SIG-M5 treated with dmso at 0.1 percent for 504 hours (cell line): Measurements from ENCODE around the gene RBKS.

Source experiments
- DNase-seq: peaks from one replicate; lab custom pipeline; 2025; ENCODE audit not compliant: unreplicated experiment; lab: John Stamatoyannopoulos, UW

The RBKS gene

DNA sequence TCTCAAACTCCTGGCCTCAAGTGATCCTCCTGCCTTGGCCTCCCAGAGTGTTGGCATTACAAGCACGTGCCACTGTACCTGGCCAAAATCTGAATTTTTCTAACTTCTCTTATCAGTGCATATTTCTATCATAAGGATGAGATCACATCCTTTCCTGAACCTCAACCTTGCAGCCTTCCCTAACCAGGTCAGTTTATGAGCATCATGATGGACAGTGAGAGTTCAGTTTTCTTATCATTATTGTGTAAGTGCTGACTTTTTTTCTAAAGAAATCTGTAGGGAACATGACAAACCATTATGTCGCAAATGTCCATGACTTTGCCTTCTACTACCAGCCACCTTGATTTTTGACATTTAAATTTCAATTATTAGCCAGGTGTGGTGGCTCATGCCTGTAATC is 87.1 kb downstream of the RBKS start:
- DNase-seq = peak; percentile 78

DNA sequence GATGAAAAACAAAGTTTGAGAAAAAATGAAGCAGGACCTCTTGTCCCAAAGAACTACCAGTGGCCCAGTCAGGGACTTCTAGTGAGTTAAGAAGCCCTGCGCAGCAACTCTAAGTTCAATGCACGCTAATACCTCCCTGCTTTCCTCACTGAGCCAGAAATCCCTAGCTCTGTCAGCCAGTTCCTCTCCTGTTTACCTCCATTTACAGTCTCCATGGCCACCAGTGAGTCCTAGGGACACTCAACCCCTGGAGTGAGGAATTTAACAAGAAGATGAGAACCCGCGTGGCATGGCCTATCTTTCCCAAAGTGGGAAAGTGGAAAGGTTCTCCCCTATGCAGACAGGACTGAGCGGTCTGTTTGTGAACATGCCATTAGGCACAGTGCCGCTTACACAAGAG is 87.6 kb downstream of the RBKS start:
- DNase-seq = no peak

DNA sequence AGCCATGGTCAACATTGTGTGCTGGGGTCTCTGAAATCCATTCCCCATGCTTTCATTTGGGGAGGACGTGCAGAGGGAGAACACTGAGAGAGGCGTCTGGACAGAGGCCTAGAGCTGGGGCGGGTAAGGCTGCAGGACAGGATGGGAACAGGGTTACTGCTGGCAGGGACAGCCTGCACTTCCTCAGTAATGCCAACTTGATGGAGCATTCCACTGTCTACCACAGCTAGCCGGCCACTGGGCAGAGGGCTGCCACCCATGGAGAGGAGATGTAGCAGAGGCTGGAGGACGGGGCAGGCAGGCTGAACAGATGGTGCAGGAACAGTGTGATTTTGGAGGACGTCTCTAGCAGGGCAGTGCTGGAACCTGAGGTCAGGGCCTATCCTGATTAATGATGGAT is 89.3 kb downstream of the RBKS start:
- DNase-seq = no peak

DNA sequence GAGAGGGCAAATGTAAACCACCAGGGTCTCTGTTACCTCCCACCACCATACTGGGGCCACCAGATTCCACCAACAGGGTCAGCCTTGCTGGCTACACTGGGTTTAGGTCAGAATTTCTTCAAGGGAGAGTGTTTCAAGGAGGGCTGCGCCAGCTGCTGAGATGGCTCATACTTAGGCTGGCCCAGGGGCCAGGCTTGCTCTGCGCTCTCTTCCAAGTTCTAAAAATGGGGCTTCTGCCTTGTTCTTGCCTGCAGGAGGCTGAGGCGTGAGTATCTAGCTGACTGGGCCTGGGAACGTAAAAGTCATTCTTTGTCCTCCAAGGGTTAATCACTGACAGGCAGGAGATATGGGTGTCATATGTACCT is 90.6 kb downstream of the RBKS start:
- DNase-seq = no peak

DNA sequence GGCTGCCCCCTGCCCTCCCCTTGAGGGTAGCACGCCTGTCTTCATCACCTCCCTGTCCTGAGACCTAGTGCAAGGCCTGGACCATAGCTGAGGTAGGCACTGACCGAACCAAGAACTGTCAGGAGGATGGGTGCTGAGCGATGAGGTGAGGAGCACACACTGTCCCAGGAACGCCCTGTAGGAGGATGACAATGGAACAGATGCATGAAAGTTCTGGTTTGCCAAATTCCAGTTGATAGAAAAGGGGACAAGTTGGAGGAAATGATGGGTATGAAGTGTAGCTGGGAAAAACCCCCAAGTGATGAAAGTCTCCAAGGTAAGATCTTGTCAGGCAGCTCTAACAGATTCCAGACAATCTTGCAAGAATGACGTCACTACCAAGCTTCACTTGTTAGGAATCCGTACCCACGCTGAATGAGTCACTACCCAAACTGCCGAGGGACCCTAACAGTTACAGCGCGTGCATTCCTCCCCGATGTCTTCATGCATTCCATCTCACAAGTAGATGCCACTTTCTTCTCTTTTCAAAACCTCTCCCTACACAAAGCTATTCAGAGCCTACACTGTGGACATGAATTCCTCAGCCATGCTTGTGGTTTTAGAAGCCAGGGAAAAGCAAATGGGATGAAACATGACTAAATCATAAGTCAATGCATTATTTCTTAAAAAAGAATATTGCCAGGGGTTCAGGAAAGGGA is 91.1 kb downstream of the RBKS start:
- peak; percentile 83 for DNase-seq

DNA sequence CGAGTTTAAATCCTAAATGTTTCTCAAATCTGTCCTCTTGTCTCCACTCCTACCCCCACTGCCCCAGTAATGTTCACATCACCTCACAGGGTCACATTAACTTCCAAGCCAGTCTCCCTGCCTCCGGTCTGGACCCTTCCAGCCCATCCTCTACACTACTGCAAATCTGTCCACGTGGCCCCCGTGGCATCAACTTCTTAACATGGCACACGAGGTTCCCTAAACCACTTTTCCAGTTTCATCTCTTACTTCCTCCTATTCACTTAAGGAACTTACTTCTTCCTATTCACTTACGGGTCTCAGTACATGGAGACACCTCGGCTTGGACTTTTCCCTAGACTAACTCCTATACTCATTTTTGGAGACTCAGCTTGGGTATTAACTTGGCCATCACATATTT is 91.7 kb downstream of the RBKS start:
- peak; percentile 70 for DNase-seq

DNA sequence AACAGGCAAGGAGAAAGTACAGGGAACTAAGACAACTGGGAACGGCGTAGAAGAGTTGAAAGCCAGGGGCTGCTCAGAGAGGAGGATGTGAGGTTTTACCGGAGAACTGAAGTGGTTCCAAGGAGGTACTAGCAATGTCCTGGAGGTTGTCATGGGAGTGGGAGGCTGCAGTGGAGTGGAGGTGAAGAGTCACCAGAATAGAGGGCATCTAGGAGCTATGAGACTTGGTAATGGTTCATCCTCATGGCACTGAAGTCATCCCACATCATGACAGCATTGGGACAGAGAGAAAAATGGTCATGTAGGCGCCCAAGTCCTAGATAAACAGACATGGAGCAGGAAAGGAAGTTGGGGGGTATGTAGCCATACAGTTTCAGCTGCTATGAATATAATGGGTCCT is 92.3 kb downstream of the RBKS start:
- DNase-seq = no peak

DNA sequence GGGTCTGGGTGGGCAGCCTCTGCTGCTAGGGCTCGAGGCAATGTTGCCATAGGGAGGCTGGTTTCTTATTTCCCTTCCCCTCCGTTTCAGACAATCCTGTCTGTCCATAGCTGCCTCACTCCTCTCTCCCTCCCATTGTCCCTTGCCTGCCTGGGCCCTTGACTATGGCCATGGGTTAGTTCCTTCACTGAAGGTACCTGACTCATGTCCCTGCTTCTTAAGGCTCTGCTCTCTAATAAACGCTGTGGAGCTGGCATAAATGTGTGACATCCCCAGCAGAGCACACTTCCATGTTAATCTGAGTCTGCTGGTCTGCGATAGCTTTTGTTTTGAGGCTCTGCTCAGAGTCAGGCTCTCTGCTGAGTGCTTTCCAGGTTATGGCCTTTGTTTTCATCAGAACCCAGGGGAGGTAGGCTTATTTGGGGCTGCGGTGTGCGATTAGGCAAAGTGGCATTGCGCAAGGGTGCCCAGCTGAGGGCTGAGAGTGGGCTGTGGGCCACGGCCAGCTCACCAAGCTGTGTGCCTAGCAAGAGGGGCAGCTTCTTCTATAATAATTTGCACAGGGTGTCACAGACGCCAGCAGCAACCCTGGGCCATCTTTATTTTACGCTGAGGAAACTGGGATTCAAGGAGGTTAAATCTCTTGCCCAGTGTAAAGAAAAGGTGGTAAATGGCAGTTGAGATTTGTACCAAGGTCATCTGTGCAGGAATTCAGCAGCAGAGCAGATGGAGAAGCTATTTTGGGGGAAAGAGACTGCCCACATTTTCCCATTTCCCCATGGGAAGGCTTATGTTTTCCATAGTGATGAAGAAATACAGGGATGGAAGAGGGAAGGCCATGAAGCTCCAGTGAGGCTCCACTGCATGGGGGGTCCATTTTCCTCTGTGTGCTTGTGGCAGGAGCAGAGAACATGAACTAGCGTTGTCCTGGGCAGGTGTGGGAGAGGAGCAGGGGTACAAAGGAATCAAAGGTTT is 93.1 kb downstream of the RBKS start:
- DNase-seq = peak; percentile 88

DNA sequence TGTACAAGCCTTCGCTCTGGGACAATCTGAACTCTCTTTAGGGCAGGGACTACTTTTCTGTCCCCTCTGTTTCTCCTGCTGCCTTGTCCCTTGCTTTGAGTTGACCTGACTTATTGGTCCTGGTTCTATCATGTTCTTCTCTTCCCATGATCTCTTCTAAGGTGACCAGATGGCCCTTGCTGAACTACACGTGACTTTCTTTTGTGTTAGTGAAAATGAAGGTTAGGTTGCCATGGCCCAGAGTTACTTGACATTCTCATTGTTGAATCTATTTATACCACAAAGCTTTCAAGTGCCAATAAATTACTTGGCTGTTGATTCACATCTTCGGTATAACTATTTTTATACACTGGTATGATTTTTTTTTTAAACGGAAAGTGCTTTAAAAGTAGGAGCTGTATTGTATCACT is 94.3 kb downstream of the RBKS start:
- DNase-seq = no peak

DNA sequence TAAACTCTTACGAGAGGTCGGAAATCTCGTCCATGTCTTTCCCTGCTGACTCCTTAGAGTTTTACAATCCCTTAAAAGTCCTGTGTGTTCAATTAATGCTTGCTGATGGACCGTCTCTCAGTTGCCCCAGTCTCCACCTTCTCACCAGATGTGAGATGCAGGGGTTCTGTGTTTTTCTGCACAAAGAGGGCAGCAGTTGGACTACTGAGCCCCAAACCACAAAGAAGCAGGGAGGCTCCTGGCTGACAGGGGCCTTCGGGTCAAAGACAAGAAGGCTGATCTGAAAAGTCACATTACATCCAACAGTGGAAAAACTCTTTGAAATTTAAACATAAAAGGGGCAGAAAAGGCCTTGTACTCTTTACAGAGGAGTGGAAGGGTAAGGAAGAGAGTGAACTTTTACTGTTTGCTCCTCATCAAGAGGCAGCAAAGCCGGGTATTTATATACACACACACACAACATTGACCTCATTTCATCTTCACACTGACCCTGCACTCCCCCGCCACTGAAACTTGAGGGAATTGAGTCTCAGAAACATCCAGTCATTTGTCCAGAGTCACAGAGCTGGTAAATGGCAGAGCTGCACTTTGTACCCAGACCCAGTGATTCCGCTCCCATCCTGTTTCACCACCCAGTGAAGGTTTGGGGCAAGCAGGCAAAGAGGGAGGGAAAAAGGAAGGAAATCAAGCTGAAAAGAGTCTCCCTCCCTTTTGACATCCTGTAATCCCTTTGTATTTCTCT is 94.9 kb downstream of the RBKS start:
- no peak for DNase-seq

DNA sequence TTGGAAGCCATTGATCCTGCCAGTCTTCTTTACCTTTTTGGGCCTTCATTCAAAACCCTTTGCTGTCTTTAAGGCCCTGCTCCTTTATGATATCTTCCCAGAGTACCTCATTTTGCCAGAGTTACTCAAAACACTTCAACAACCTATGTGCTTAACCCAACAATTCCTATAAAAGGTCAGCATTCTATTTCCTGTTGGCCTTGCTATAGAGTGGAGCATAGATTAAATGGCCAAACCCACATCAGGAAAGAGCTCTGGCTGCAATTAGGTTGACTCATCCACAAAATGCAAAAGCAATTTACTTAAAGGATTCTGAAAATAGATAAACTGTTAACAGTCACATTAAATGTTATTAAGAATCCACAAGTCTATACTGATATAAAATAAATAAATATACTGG is 97.4 kb downstream of the RBKS start:
- DNase-seq = no peak

DNA sequence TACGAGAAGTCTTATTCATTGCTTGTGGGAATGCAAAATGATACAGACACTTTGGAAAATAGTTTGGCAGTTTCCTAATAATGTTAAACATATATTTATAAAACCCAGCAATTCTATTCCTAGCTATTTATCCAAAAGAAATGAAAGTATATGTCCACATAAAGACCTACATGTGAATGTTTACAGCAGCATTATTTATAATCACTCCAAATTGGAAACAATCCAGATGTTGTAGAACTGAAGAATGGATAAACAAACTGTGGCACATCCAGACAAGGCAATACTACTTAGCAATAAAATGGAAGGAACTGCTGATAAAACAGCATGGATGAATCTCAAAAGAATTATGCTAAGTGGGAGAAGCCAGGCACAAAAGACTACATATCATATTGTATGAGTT is 99.4 kb downstream of the RBKS start:
- DNase-seq = no peak

DNA sequence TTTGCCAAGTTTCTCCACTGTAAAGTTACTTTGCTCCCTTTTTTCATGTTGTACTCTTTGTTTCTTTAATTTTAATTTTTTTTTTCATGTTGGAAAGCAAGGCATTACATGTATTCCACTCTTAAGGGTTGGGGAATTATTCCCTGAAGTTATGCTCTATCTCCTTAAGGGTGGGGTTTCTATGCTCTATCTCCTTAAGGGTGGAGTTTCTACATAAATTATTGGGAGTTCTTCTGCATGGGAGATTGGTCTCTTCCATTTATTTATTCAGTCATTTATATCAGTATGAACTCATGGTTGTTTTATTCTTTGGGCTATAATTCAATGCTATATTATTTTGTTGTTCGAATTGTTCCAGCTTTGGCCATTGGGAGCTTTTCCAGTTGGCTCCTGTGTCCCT is 107.5 kb downstream of the RBKS start:
- no peak for DNase-seq

DNA sequence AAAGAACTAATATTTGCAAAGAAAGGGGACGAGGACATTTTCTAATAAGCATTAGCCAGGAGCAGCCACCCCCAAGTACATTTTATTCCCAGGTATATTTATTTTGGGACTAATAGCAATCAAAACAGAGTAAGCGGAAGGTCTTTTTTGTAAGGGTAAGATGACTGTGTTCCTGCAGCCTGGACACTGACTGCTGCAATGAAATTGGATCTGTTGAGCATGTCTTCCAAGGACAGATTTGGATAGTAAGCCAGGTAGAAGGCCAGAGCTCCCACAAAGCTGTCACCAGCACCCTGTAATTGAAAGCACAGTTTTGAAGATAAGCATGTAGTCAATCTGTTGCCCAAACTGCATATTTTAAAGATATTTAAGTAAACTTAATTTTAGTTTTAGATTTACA is 108.7 kb downstream of the RBKS start:
- no peak for DNase-seq

DNA sequence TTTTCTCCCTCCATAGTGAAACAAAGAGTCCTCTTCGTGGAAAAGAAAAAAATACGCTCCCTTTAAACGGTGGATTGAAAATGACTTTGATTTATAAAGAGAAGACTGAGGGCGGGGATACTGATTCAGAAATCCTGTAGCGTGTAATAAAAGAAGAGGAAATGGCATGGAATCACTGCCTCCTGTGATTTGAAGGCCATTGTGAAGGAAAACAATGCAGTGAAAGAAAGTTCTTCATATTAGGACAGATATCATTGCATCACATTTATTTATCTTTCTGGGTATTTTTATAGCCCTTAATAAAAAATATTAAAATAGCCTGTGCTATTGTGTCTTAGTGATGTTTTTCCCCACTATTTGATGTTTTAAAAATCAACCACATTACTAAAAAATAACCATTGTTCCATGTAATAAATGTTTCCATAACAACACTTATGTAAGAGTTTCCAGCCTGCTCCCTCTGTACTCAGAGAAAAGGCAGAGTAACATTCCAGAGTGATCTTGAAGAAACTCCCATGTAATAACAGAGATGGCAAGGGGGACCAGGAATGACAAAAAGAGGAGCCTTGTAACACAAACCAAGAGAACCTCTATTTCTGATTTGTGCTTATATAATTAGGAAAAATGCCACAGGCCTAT is 110.7 kb downstream of the RBKS start:
- DNase-seq = no peak

DNA sequence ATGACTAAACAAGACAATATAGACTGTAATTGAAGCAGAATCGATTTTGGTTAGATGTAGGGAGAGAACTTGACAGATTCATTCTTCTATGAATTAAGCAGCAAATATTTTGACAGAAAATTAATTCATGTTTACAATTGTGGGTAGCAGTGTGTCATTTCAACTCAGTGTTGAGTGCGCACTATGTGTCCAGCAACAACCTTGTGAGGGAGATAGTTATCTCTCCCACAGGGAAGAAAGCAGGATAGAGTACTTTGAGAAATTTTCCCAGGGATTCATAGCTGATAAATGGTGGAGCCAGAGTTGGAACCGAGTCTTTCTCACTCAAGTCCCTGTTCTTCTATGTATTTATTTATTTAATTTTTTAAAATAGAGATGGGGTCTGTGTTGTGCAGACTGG is 113.5 kb downstream of the RBKS start:
- DNase-seq = no peak

DNA sequence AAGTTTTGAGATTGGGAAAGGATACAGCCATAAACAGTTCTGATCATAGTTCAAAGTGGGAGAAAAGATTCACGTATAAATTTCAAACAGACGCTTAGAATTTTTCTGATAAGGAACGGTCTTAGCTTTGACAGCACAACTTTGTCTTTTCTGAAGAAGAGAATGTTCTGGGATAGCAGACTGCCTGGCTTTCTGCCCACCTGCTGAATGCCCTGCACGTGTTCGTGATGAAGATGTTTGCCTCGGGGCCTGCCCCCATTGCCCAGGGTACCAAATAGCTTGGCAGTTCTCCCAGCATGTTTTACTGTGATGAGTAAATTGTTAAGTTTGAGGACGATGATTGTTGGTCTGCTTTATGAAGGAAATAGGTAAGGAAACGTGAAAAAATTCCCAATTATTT is 114.1 kb downstream of the RBKS start:
- DNase-seq = no peak

DNA sequence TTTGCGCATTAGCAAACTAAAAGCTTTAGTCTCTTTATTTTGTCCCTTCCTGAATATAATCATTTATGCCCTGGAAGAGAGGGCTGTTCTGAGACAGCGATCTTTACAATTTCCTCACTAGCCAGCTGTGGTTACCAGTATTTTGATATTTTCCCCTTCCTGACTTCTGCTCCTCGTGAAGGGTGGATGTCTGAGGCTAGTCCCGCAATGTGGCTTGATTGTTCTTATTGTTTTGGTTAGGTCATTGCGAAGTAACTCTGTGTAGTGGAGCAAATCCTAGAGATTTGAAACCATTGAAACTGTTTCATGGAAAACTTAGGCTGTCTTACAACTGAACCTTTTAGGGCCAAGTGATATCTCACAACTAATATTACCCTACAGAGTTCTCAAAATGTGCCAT is 116.2 kb downstream of the RBKS start:
- peak; percentile 48 for DNase-seq

DNA sequence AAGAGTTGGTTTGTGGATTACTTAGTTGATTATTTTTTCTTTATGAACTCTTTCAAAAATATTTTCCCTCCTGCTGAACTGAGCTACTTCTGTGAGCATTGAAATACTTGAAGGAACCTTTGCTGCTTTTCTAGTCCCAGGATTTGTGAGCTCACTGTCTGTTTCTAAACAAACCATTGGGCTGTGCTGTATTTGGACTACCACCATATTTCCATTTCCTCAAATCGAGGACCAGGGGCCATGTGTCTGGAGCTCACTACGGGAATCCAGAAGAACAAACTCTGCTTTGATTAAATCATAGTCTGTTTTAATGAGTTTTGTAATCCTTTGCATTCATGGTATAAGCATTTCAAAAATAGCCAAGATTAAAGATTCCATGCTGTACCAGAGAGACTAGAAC is 117.4 kb downstream of the RBKS start:
- DNase-seq = peak; percentile 70

DNA sequence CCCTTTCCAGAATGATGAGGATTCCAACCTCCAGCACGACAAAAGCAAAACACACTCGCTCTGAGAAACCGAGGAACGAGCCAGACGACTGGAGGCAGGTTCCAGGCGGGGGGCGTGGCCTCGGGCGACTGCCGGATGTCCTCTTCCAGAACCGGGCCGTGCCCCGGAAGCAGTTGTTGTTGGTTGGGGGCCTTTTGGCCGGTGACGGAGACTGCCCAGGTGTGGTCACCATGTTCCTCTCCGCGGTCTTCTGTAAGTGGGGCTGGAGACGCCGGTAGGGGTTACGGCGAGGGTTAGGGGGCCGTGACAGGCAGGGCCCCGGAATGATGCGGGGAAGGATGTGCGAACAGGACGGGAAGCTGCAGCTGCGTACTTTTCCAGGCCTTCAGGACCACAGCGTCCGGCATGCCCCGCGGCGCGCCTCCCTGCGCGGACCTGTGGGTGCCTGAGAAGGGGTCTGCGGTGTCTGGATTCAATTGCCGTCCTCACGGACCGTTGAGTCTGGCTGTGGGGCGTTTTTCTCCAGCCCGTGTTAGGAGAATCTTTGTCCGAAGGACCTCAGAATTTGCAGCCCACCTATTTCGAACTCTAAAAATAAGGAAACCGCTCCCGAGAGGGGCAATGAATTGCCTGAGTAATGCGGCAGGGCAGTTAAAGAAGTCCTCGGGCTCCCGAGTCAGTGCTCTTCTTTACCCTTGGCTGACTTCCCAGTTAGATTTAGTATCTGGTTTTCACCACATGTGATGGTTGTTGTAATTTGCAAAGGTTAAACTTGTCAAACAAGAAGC is 118.4 kb downstream of the RBKS start, which contains the start of gene MRPL33:
Gene MRPL33, plus strand, starts transcription at position 172 of the 788 bp plus-strand sequence. Its CDS starts 59 bp downstream, at position 231.
- DNase-seq = peak; percentile 94
